ENCODE measurements around the gene NAGLU.

NAGLU gene

GRCh38 chr17:42578282-42578869 lies 42.3 kb downstream of the NAGLU start:
- peak overlapping the region; percentile 84 for H3K27ac ChIP-seq
- TF ChIP-seq, protein P1, sequence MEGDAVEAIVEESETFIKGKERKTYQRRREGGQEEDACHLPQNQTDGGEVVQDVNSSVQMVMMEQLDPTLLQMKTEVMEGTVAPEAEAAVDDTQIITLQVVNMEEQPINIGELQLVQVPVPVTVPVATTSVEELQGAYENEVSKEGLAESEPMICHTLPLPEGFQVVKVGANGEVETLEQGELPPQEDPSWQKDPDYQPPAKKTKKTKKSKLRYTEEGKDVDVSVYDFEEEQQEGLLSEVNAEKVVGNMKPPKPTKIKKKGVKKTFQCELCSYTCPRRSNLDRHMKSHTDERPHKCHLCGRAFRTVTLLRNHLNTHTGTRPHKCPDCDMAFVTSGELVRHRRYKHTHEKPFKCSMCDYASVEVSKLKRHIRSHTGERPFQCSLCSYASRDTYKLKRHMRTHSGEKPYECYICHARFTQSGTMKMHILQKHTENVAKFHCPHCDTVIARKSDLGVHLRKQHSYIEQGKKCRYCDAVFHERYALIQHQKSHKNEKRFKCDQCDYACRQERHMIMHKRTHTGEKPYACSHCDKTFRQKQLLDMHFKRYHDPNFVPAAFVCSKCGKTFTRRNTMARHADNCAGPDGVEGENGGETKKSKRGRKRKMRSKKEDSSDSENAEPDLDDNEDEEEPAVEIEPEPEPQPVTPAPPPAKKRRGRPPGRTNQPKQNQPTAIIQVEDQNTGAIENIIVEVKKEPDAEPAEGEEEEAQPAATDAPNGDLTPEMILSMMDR (conservative IDR thresholded peaks at IDR 0.05): peak; percentile 84
- no peak for TF ChIP-seq ZFX (IDR thresholded peaks at IDR 0.05)

DNA sequence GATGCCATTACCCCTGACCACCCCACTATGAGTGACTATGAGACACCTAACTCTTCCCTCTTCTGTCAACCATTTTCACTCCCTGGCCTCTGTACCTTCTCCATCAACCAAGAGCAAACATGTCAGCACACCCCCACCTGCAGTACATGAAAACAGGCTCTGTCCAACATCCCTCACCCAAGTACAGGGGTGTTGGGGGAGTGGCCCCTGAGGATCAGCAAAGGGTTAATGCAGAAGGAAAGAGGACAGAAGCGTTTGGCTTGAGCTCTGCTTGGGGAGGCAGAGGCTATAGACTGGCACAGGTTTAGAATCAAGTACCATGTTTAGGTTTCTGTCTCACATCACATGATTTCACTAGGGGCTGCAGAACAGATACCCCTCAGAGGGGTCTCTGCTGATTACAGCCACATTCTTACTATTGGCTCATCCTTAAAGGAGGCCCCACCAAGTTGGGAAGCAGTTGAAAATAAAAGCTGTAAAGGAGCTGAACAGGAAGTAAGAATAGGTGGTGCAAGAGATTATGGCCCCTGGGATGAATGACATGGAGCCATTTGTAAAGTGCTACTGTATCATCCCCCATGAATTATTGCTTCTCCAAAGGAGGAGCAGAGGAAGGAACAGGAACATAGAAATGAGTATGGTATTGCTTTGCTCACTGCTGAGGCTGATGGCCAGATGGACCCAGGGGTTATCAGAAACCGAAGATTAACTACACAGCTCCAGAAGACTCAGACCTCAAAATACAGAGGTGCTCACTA lies 43.9 kb downstream of the NAGLU start:
- H3K27ac ChIP-seq: no peak overlapping the region
- TF ChIP-seq, protein P1 (conservative IDR thresholded peaks at IDR 0.05): no peak
- no peak for TF ChIP-seq ZFX (IDR thresholded peaks at IDR 0.05)

GRCh38 chr17:42581744-42582270 lies 45.8 kb downstream of the NAGLU start:
- TF ChIP-seq, protein P1 (conservative IDR thresholded peaks at IDR 0.05): no peak
- no peak for TF ChIP-seq ZFX (IDR thresholded peaks at IDR 0.05)
- H3K27ac ChIP-seq: no peak overlapping the region

GRCh38 chr17:42584880-42585279 lies 48.8 kb downstream of the NAGLU start:
- no peak overlapping the region for H3K27ac ChIP-seq
- TF ChIP-seq ZFX (IDR thresholded peaks at IDR 0.05): no peak
- TF ChIP-seq, protein P1 (conservative IDR thresholded peaks at IDR 0.05): no peak

DNA sequence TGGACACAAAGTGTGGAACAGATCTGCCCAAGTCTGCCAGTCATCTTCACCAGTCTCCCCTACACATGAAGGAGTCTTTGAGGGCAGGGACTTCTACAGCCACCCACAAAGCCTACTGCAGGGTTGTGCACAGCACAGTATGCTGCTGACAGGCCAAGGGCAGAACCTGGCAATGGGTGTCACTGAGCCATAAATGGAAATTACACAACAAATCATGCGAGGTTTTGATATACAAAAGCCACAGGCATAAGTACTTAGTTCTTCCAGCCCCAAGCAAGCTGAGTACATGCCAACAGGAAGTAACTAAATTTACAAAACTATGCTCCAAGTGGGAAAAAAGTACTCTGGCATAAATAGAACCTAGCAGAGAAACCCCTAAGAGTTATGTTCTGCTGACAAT lies 49.3 kb downstream of the NAGLU start:
- H3K27ac ChIP-seq: no peak overlapping the region
- TF ChIP-seq, protein P1 (conservative IDR thresholded peaks at IDR 0.05): no peak
- no peak for TF ChIP-seq ZFX (IDR thresholded peaks at IDR 0.05)

GRCh38 chr17:42586514-42587230 lies 50.6 kb downstream of the NAGLU start:
- no peak for TF ChIP-seq ZFX (IDR thresholded peaks at IDR 0.05)
- TF ChIP-seq, protein P1 (conservative IDR thresholded peaks at IDR 0.05): no peak
- H3K27ac ChIP-seq: no peak overlapping the region

DNA sequence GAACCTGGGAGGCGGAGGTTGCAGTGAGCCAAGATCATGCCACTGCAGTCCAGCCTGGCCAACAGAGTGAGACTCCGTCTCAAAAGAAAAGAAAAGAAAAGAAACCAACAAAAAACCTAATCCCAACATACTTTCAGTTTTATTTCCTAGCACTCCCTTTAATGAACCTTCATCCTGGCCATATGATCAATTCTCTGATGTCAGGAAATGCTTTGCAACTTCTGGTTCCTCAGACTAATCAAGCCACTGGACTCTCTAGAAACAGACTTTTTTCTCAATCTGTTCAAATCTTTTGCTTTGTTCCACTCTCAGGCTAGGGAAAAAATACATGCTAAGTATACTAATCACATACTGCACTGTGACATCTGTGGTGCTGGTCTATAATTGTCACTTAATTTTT lies 54.8 kb downstream of the NAGLU start:
- TF ChIP-seq, protein P1 (conservative IDR thresholded peaks at IDR 0.05): no peak
- TF ChIP-seq ZFX (IDR thresholded peaks at IDR 0.05): no peak
- H3K27ac ChIP-seq: no peak overlapping the region

Data from C4-2B (cell line).